HUES6 (cell line): Measurements from ENCODE around the gene ST3GAL4.
A peak's percentile ranks its signal among the peaks of the same experiment; 100 is the strongest.
"Not testable (repeated sequence)": the region's sequence is repeated elsewhere in the genome, so short reads cannot be mapped to it uniquely, and the experiment has no call there.

Experiments used
- H3K27ac ChIP-seq: 2 replicates; pipeline ENCODE4 v1.7.0; 2013; ENCODE audit warnings: low read depth, mild to moderate bottlenecking, low read length, inconsistent platforms
- H3K27me3 ChIP-seq: 2 replicates; pipeline ENCODE4 v1.6.1; 2013; ENCODE audit warnings: low read length; ENCODE audit not compliant: control insufficient read depth, insufficient read depth
- H3K36me3 ChIP-seq: 2 replicates; pipeline ENCODE4 v1.6.1; 2013; ENCODE audit warnings: low read length; ENCODE audit not compliant: control insufficient read depth, insufficient read depth
- H3K4me1 ChIP-seq: 2 replicates; pipeline ENCODE4 v1.6.1; 2013; ENCODE audit warnings: low read length; ENCODE audit not compliant: control insufficient read depth, insufficient read depth
- H3K4me3 ChIP-seq: 2 replicates; pipeline ENCODE4 v1.5.1; 2013; ENCODE audit warnings: low read depth, low read length
- H3K9ac ChIP-seq: one replicate; pipeline ENCODE4 v1.6.1; 2013; ENCODE audit warnings: mild to moderate bottlenecking, low read length
- H3K9me3 ChIP-seq: 2 replicates; pipeline ENCODE4 v1.6.1; 2013; ENCODE audit warnings: low read depth, low read length; ENCODE audit not compliant: control insufficient read depth, insufficient read depth

The ST3GAL4 gene

GRCh38 chr11:126357969-126358762 is 2.7 kb downstream of the ST3GAL4 start:
- H3K4me1 ChIP-seq: peaks cover 52% of the 10 kb centered on the region

GRCh38 chr11:126358763-126359160 is 3.3 kb downstream of the ST3GAL4 start:
- peaks cover 52% of the 10 kb centered on the region for H3K4me1 ChIP-seq
- no peaks in the 10 kb centered on the region for H3K9me3 ChIP-seq
- H3K4me3 ChIP-seq: no peak overlapping the region
- H3K36me3 ChIP-seq: no peaks in the 10 kb centered on the region
- H3K9ac ChIP-seq: no peak overlapping the region
- H3K27me3 ChIP-seq: no peaks in the 10 kb centered on the region
- H3K27ac ChIP-seq: no peak overlapping the region

More at GRCh38 chr11:126357969-126358762, 2.7 kb downstream of the ST3GAL4 start:
- no peaks in the 10 kb centered on the region for H3K36me3 ChIP-seq
- no peak overlapping the region for H3K27ac ChIP-seq
- no peak overlapping the region for H3K9ac ChIP-seq
- no peaks in the 10 kb centered on the region for H3K9me3 ChIP-seq
- no peak overlapping the region for H3K4me3 ChIP-seq
- H3K27me3 ChIP-seq: no peaks in the 10 kb centered on the region

- Histone ChIP-seq H3K36me3 (no peaks in the 10 kb centered on the region), H3K27ac (no peak overlapping the region), H3K4me1 (peaks cover 51% of the 10 kb centered on the region), H3K9ac (no peak overlapping the region), H3K4me3 (no peak overlapping the region), H3K9me3 (no peaks in the 10 kb centered on the region), H3K27me3 (no peaks in the 10 kb centered on the region)
Observed at GRCh38 chr11:126359431-126360048, 4.1 kb downstream of the ST3GAL4 start.

GRCh38 chr11:126360049-126360446 is 4.6 kb downstream of the ST3GAL4 start:
- H3K4me3 ChIP-seq: no peak overlapping the region
- no peaks in the 10 kb centered on the region for H3K27me3 ChIP-seq

DNA sequence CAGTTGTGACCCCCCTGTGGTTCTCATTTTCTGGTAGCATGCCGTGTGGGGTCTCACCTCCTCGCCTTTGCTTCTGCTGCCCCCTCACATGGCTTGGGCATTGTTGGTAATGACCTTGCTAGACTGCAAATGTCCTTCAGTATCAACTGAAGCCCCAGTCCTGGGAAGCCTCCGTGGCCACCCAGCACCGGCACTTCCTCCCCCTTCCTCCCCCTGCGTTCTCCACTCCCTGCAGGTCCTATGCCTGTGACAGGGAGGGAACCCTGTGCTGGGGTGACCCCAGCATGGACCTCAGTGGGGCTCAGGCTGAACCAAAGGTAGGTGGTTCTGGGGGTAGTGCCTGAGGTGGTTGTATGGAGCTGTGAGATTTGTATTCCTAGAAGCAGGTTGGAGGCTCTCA is 5.9 kb downstream of the ST3GAL4 start:
- Histone ChIP-seq H3K36me3 (no peaks in the 10 kb centered on the region), H3K4me3 (no peak overlapping the region), H3K27me3 (no peaks in the 10 kb centered on the region), H3K27ac (no peak overlapping the region), H3K9ac (no peak overlapping the region), H3K4me1 (peaks cover 49% of the 10 kb centered on the region), H3K9me3 (no peaks in the 10 kb centered on the region)

More at GRCh38 chr11:126360049-126360446, 4.6 kb downstream of the ST3GAL4 start:
- no peaks in the 10 kb centered on the region for H3K36me3 ChIP-seq
- H3K27ac ChIP-seq: no peak overlapping the region
- H3K9me3 ChIP-seq: no peaks in the 10 kb centered on the region
- H3K4me1 ChIP-seq: peaks cover 48% of the 10 kb centered on the region
- no peak overlapping the region for H3K9ac ChIP-seq

DNA sequence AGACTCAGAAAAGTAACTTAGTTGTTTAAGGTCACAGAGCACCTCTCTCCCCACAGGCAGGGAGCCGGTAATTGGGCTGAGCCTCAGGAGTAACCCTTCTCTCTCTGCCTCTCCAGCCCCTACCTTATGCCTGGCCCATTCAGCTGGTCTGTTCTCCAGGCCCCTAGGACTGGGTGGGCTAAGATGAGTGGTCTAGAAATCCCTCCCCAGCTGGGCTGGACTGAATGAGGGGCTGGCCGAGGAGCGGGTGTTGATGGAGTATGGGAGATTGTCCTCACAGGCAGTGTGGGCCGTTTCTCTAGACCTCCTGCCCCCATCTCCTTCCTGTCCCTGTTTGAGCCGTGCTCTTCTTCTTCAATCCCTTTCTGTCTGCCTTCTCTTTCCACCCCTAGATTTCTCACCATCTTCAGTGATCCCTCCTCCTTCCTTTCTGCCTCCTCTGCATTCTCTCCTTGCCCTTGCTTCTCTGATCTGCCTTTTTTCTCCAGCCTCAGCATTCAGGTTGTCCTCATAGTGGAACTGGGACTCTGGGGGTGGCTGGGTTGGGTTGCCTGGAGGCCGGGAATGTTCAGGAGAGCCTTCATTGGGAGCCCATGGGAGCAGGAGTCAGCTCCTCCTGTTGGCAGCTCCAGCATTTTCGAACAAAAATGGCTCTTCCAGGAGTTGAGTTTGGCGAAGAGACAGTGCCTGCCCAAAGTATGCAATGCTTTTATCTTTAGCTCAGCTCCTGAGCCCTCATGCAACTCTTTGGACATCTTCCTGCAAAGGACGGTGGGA is 7.6 kb downstream of the ST3GAL4 start:
- H3K27ac ChIP-seq: no peak overlapping the region
- H3K9ac ChIP-seq: no peak overlapping the region
- peaks cover 42% of the 10 kb centered on the region for H3K4me1 ChIP-seq

GRCh38 chr11:126363706-126364248 is 8.3 kb downstream of the ST3GAL4 start:
- Histone ChIP-seq H3K27me3 (no peaks in the 10 kb centered on the region), H3K4me1 (peaks cover 46% of the 10 kb centered on the region), H3K9ac (no peak overlapping the region), H3K36me3 (no peaks in the 10 kb centered on the region), H3K9me3 (no peaks in the 10 kb centered on the region), H3K4me3 (no peak overlapping the region), H3K27ac (no peak overlapping the region)

More for the DNA sequence above, 7.6 kb downstream of the ST3GAL4 start:
- no peaks in the 10 kb centered on the region for H3K36me3 ChIP-seq
- H3K9me3 ChIP-seq: no peaks in the 10 kb centered on the region
- no peak overlapping the region for H3K4me3 ChIP-seq
- H3K27me3 ChIP-seq: no peaks in the 10 kb centered on the region

DNA sequence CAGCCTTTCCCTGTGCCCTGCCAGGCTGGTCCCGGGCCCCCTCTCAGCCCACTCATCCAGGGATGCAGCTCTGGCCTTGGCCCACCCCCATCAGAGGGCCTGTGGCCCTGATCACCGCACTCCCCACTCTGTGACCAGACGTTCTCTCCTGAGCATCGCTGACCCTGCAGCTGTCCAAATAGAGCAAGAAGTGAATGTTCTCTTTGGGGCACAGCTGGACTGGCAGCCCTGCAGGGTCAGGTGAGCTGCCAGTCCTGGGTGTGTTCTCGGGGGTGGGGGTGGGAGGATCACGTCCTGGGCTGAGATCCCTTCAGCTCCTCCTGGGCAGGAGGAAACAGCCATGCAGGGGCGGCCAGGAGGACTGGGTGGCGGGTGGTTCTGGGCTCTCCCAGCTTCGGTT is 9.2 kb downstream of the ST3GAL4 start:
- H3K9ac ChIP-seq, H3K27ac ChIP-seq, H3K36me3 ChIP-seq, H3K9me3 ChIP-seq, H3K27me3 ChIP-seq, H3K4me3 ChIP-seq: not testable (repeated sequence)
- peaks cover 42% of the 10 kb centered on the region for H3K4me1 ChIP-seq

DNA sequence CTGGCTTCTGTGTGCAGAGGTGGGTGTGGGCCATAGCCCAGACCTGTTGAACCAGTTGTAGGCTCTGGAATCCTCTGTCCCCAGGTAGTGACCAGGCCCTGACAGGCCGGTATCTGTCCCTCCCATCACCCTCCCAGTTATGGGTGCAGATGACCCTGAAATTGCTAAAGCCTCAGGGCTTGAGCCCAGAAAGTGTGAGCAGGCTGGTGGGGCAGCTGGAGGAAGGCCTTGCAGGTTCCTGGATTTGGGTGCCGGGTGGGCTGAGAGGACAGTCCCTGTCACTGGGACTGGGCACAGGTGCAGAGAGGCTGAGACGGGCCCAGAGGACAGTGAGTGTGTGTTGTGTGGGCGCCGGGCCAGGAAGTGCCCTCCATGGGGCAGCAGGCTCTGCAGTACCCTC is 10.0 kb downstream of the ST3GAL4 start:
- not testable (repeated sequence) for H3K4me3 ChIP-seq, H3K9ac ChIP-seq, H3K36me3 ChIP-seq, H3K9me3 ChIP-seq, H3K27ac ChIP-seq, H3K27me3 ChIP-seq
- H3K4me1 ChIP-seq: peaks cover 40% of the 10 kb centered on the region

- H3K4me3 ChIP-seq: peak overlapping the region; percentile 43; the same call in 1 of the 2 replicates
- H3K27ac ChIP-seq: no peak overlapping the region
- H3K36me3 ChIP-seq: no peaks in the 10 kb centered on the region
- H3K9me3 ChIP-seq: no peaks in the 10 kb centered on the region
- no peak overlapping the region for H3K9ac ChIP-seq
- no peaks in the 10 kb centered on the region for H3K27me3 ChIP-seq
- H3K4me1 ChIP-seq: peaks cover 37% of the 10 kb centered on the region
Observed at GRCh38 chr11:126366064-126366822, 10.8 kb downstream of the ST3GAL4 start.
